Transverse colon (tissue), 4 donors: ENCODE results near the gene ATRN.

Experiments
- CTCF ChIP-seq, 5 experiments: fragments of 200-600 bp in 3 of 5; fragments of 450-650 bp in 2 of 5; sonication (generic) in 3 of 5; IDR thresholded peaks; 1 replicate in 2 of 5; 2 replicates in 3 of 5; pipeline ENCODE4 v1.5.1; 2016 to 2017; ENCODE audit warnings: antibody characterized with exemption in 5 of 5, inconsistent platforms in 3 of 5, mild to moderate bottlenecking in 2 of 5, moderate library complexity in 1 of 5
- EP300 ChIP-seq: sonication (generic); formaldehyde crosslinking; IDR thresholded peaks from one replicate; pipeline ENCODE4 v1.6.1; 2017; ENCODE audit warnings: antibody characterized with exemption, low read depth
- POLR2A ChIP-seq: fragments of 450-650 bp; IDR thresholded peaks from one replicate; pipeline ENCODE4 v1.6.1; 2016; ENCODE audit warnings: antibody characterized with exemption, mild to moderate bottlenecking, moderate library complexity
- POLR2AphosphoS5 ChIP-seq, 3 donors: sonication (generic); formaldehyde crosslinking; IDR thresholded peaks; one replicate each; pipeline ENCODE4 v1.6.1; 2016; ENCODE audit warnings: antibody characterized with exemption in 3 of 3

GRCh38 chr20:3509064-3509463 is 38.2 kb downstream of the ATRN start:
- TF ChIP-seq POLR2AphosphoS5 (IDR thresholded peaks at IDR 0.05) (no peak), EP300 (no peak), CTCF (IDR thresholded peaks at IDR 0.05) (no peak), POLR2A (no peak)
